H1 (cell line): ENCODE measurements around the gene RPS6KC1. TPM values are rescaled to one million over a fixed set of nuclear protein-coding genes. Genes with fewer than 3 reads are reported as not detected.

Experiments used
- CTCF ChIA-PET: fragments of 300-600 bp; sonication (Branson Sonifier 250); formaldehyde crosslinking; loops from one replicate; lab custom pipeline; 2021; ENCODE audit not compliant: partially characterized antibody; lab: Charles Lee
- POLR2A ChIA-PET: fragments of 300-600 bp; sonication (Branson Sonifier 250); formaldehyde crosslinking; loops from one replicate; lab custom pipeline; 2021; ENCODE audit warnings: inconsistent platforms; ENCODE audit not compliant: partially characterized antibody; lab: Charles Lee
- DNase-seq, 2 experiments: peaks; one replicate each; pipeline versions ENCODE4 v3.0.0 to v3.0.0-alpha.2; 2010 to 2022; ENCODE audit warnings: low spot score in 2 of 2, low read depth in 1 of 2, mixed read lengths in 1 of 2
- FAIRE-seq: peaks from 2 replicates; lab custom pipeline; 2011; peaks lifted over from hg19 to GRCh38; lab: Jason Lieb, UNC
- H2AFZ ChIP-seq: 2 replicates; pipeline ENCODE4 v1.8.1; 2012; ENCODE audit warnings: low read length, inconsistent platforms
- H2AK5ac ChIP-seq: 2 replicates; pipeline ENCODE4 v1.6.1; 2013; ENCODE audit warnings: low read depth, low read length
- H2BK120ac ChIP-seq: replicated peaks from 2 replicates; pipeline ENCODE3; 2013; ENCODE audit warnings: low read depth, low read length, inconsistent platforms
- H2BK12ac ChIP-seq: 2 replicates; pipeline ENCODE4 v1.6.1; 2013; ENCODE audit warnings: low read depth, low read length
- H2BK15ac ChIP-seq: 2 replicates; pipeline ENCODE4 v1.6.1; 2013; ENCODE audit warnings: low read length
- H2BK20ac ChIP-seq: 2 replicates; pipeline ENCODE4 v1.6.1; 2013; ENCODE audit warnings: low read length
- H2BK5ac ChIP-seq: 2 replicates; pipeline ENCODE4 v1.6.1; 2013; ENCODE audit warnings: low read depth, low read length
- H3K14ac ChIP-seq: 2 replicates; pipeline ENCODE4 v1.6.1; 2013; ENCODE audit warnings: inconsistent platforms; ENCODE audit not compliant: insufficient read length
- H3K18ac ChIP-seq: 2 replicates; pipeline ENCODE4 v1.6.1; 2013; ENCODE audit warnings: low read length; ENCODE audit errors: extremely low read depth
- H3K23ac ChIP-seq: 2 replicates; pipeline ENCODE4 v1.6.1; 2013; ENCODE audit warnings: inconsistent platforms; ENCODE audit not compliant: insufficient read length
- H3K23me2 ChIP-seq: 2 replicates; pipeline ENCODE4 v1.6.1; 2013; ENCODE audit warnings: low read depth, low read length
- H3K27ac ChIP-seq: 2 replicates; pipeline ENCODE4 v1.6.1; 2011; ENCODE audit warnings: low read depth, low read length, inconsistent platforms
- H3K27me3 ChIP-seq, 4 experiments: replicated peaks in 1 of 4; 1 replicate in 1 of 4; 2 replicates in 3 of 4; pipeline versions ENCODE4 v1.6.1 to v1.8.1; 2011 to 2013; ENCODE audit warnings: low read length in 3 of 4, mild to moderate bottlenecking in 3 of 4, inconsistent platforms in 2 of 4, mixed read lengths in 2 of 4, moderate library complexity in 1 of 4; ENCODE audit not compliant: control insufficient read depth in 3 of 4, insufficient read depth in 3 of 4; ENCODE audit errors: extremely low read depth in 1 of 4
- H3K36me3 ChIP-seq, 4 experiments: 2 replicates each; pipeline versions ENCODE4 v1.6.1 to v1.8.1; 2011 to 2013; ENCODE audit warnings: mild to moderate bottlenecking in 4 of 4, low read length in 3 of 4, moderate library complexity in 2 of 4, control low read depth in 1 of 4, inconsistent platforms in 1 of 4; ENCODE audit not compliant: insufficient read depth in 4 of 4, control insufficient read depth in 2 of 4
- H3K4ac ChIP-seq: replicated peaks from 2 replicates; pipeline ENCODE3; 2013; ENCODE audit warnings: low read length, low read depth, mixed read lengths, inconsistent platforms; ENCODE audit not compliant: insufficient read length
- H3K4me1 ChIP-seq, 4 experiments: replicated peaks in 1 of 4; 1 replicate in 1 of 4; 2 replicates in 3 of 4; pipeline versions ENCODE4 v1.6.1 to v1.8.1; 2011 to 2013; ENCODE audit warnings: low read length in 3 of 4, inconsistent platforms in 2 of 4, mixed read lengths in 1 of 4; ENCODE audit not compliant: insufficient read depth in 4 of 4, control insufficient read depth in 3 of 4
- H3K4me2 ChIP-seq, 2 experiments: 2 replicates each; pipeline versions ENCODE4 v1.6.1 to v1.8.1; 2011 to 2013; ENCODE audit warnings: low read depth in 2 of 2, low read length in 2 of 2, control low read depth in 1 of 2, inconsistent platforms in 1 of 2, mild to moderate bottlenecking in 1 of 2; ENCODE audit not compliant: insufficient read depth in 1 of 2
- H3K4me3 ChIP-seq, 4 experiments: fragments of 200-600, 300-600 bp in 1 of 4; sonication (generic), shearing (Covaris generic), sonication (Bioruptor Twin) in 1 of 4; 2 replicates each; pipeline versions ENCODE4 v1.5.1 to v1.8.1; 2011 to 2016; ENCODE audit warnings: low read length in 4 of 4, low read depth in 3 of 4, control low read depth in 2 of 4, inconsistent platforms in 2 of 4, mild to moderate bottlenecking in 2 of 4, mixed read lengths in 1 of 4, moderate library complexity in 1 of 4; ENCODE audit not compliant: insufficient read depth in 2 of 4; ENCODE audit errors: extremely low read depth in 1 of 4
- H3K56ac ChIP-seq: replicated peaks from 2 replicates; pipeline ENCODE3; 2013; ENCODE audit warnings: low read depth, mild to moderate bottlenecking, mixed read lengths, low read length, inconsistent platforms; ENCODE audit not compliant: insufficient read length
- H3K79me1 ChIP-seq: 2 replicates; pipeline ENCODE4 v1.6.1; 2013; ENCODE audit warnings: low read depth, low read length, control low read depth
- H3K79me2 ChIP-seq, 2 experiments: 2 replicates each; pipeline versions ENCODE4 v1.6.1 to v1.8.1; 2012 to 2013; ENCODE audit warnings: low read length in 2 of 2, mild to moderate bottlenecking in 2 of 2, inconsistent platforms in 1 of 2; ENCODE audit not compliant: insufficient read depth in 2 of 2, control insufficient read depth in 1 of 2
- H3K9ac ChIP-seq, 4 experiments: replicated peaks in 1 of 4; 1 replicate in 1 of 4; 2 replicates in 3 of 4; pipeline versions ENCODE4 v1.6.1 to v1.8.1; 2011 to 2013; ENCODE audit warnings: low read depth in 3 of 4, low read length in 3 of 4, control low read depth in 2 of 4, mild to moderate bottlenecking in 2 of 4, moderate library complexity in 2 of 4, inconsistent platforms in 1 of 4; ENCODE audit errors: extremely low read depth in 1 of 4
- H3K9me3 ChIP-seq, 2 experiments: 2 replicates each; pipeline versions ENCODE4 v1.6.1 to v1.8.1; 2012 to 2013; ENCODE audit warnings: mild to moderate bottlenecking in 2 of 2, moderate library complexity in 2 of 2, control low read depth in 1 of 2, inconsistent platforms in 1 of 2, low read depth in 1 of 2, low read length in 1 of 2, mixed read lengths in 1 of 2; ENCODE audit not compliant: insufficient read depth in 2 of 2
- H4K20me1 ChIP-seq, 2 experiments: replicated peaks in 1 of 2; 2 replicates each; pipeline versions ENCODE3 to v1.8.1; 2011 to 2013; ENCODE audit warnings: inconsistent platforms in 2 of 2, low read length in 2 of 2, mild to moderate bottlenecking in 1 of 2; ENCODE audit not compliant: insufficient read depth in 2 of 2, control insufficient read depth in 1 of 2
- H4K5ac ChIP-seq: 2 replicates; pipeline ENCODE4 v1.6.1; 2013; ENCODE audit warnings: low read length, low read depth, mixed read lengths, inconsistent platforms; ENCODE audit not compliant: insufficient read length
- H4K8ac ChIP-seq: 2 replicates; pipeline ENCODE4 v1.8.0; 2013; ENCODE audit warnings: mild to moderate bottlenecking, moderate library complexity, low read length, inconsistent platforms; ENCODE audit not compliant: insufficient read depth; ENCODE audit errors: extremely low read depth
- H4K91ac ChIP-seq: replicated peaks from 2 replicates; pipeline ENCODE3; 2013; ENCODE audit warnings: low read length, mixed read lengths, inconsistent platforms; ENCODE audit not compliant: insufficient read length
- BRCA1 ChIP-seq: IDR thresholded peaks from 2 replicates; pipeline ENCODE4 v1.6.1; 2012; ENCODE audit warnings: low read depth, low read length, improper control_type of control experiment
- CTCF ChIP-seq, 3 experiments: IDR thresholded peaks; 1 replicate in 2 of 3; 2 replicates in 1 of 3; pipeline versions ENCODE4 v1.5.1 to v1.6.1; 2011; ENCODE audit warnings: low read length in 3 of 3, mild to moderate bottlenecking in 3 of 3, inconsistent platforms in 2 of 3, low read depth in 1 of 3, moderate library complexity in 1 of 3; ENCODE audit not compliant: insufficient read depth in 1 of 3; ENCODE audit errors: control extremely low read depth in 1 of 3
- KDM1A ChIP-seq: fragments of 200-600, 300-600 bp; sonication (generic); IDR thresholded peaks from 2 replicates; pipeline ENCODE4 v1.7.1; 2016; ENCODE audit warnings: mild to moderate bottlenecking, low read length, borderline replicate concordance
- RAD21 ChIP-seq, 2 experiments: IDR thresholded peaks in 1 of 2; conservative IDR thresholded peaks in 1 of 2; 2 replicates each; pipeline ENCODE4 v1.6.1; 2011; ENCODE audit warnings: low read depth in 2 of 2, low read length in 2 of 2, improper control_type of control experiment in 1 of 2, inconsistent platforms in 1 of 2, mild to moderate bottlenecking in 1 of 2, moderate library complexity in 1 of 2
- WGBS, 2 experiments: shearing (Covaris generic) in 1 of 2; methylation state at CpG; one replicate each; pipeline versions ENCODE4 v1.1.6 to v1.1.7; 2013 to 2015; ENCODE audit warnings: low lambda C conversion rate in 2 of 2, mixed read lengths in 2 of 2, inconsistent platforms in 1 of 2, low coverage in 1 of 2, missing lambda C conversion rate in 1 of 2; ENCODE audit not compliant: insufficient replicate concordance in 2 of 2, insufficient coverage in 1 of 2, insufficient read length in 1 of 2; ENCODE audit errors: extremely low coverage in 1 of 2, missing lambda C conversion rate in 1 of 2; 5-methylcytosine and 5-hydroxymethylcytosine counted together
- polyA plus RNA-seq, 7 experiments: library from polyadenylated mRNA; depleted of rRNA in 3 of 7; stranded (reverse) in 5 of 7; unstranded in 2 of 7; fragments of >200 nt in 5 of 7; fragments of 200-250 nt in 2 of 7; gene quantifications; 1 replicate in 5 of 7; 2 replicates in 1 of 7; 4 replicates in 1 of 7; pipeline versions ENCODE4 v1.2.1 to v1.2.3, GENCODE V29; 2011 to 2013; ENCODE audit warnings: missing spikeins in 2 of 7, mixed read lengths in 2 of 7
- total RNA-seq: library from RNA; stranded (reverse); fragmentation: NEBNext Ultra II Directional; extraction: Animal tissue kit (Norgen Biotek cat#: 25700); gene quantifications from 2 replicates; pipeline ENCODE4 v1.2.1, GENCODE V29; 2021

Gene RPS6KC1
- total and polyA plus RNA-seq, 2 of the 8 experiments (the other 6 are each of a cell fraction or from before 2014, with no cell fraction given), result 4.9 to 17.6 TPM

GRCh38 chr1:213194383-213194782 lies 143.3 kb downstream of the RPS6KC1 start:
- Histone ChIP-seq H3K9ac (no peak overlapping the region), H3K23me2 (no peaks in the 10 kb centered on the region), H3K27ac (no peak overlapping the region), H2BK20ac (no peak overlapping the region), H3K4me2 (no peak overlapping the region), H3K4ac (no peak overlapping the region), H3K4me1 (peaks cover 0 to 3% (median 0%) of the 10 kb centered on the region in 4 experiments; a peak in 1 of 7 replicates), H3K18ac (no peak overlapping the region), H3K36me3 (no peaks in the 10 kb centered on the region), H2BK5ac (no peak overlapping the region), H2BK120ac (no peak overlapping the region), H4K91ac (no peak overlapping the region), H4K5ac (no peak overlapping the region), H2AK5ac (no peak overlapping the region), H3K56ac (no peak overlapping the region), H2AFZ (no peak overlapping the region), H2BK12ac (no peak overlapping the region), H3K79me1 (no peaks in the 10 kb centered on the region; the same call in 1 of the 2 replicates), H3K23ac (no peak overlapping the region), H3K27me3 (no peaks in the 10 kb centered on the region), H2BK15ac (no peak overlapping the region), H3K4me3 (no peak overlapping the region), H3K14ac (no peak overlapping the region), H4K20me1 (no peaks in the 10 kb centered on the region), H3K9me3 (0 out of 4 replicates have a peak, but pooled peaks cover 0 to 2% of the 10 kb centered on the region in 2 experiments), H4K8ac (no peak overlapping the region), H3K79me2 (no peaks in the 10 kb centered on the region)
- 91% methylated on average over 5 of the region's 5 CpGs; no CpG with 5 or more reads in 1 of the 2 experiments for WGBS, 2 experiments
- ChIA-PET POLR2A (no interaction called here), CTCF (no interaction called here)
- FAIRE-seq (no peak), DNase-seq (no peak)
- TF ChIP-seq BRCA1 (no peak), CTCF (IDR thresholded peaks at IDR 0.05; ENCODE audit: control extremely low read depth in 1 of 3, insufficient read depth in 1 of 3, low read depth in 1 of 3, low read length in 3 of 3) (peak in 2 of 3 experiments; percentile 23 to 26; a peak in 2 of 4 replicates), RAD21 (IDR thresholded peaks at IDR 0.05 in 1 of 2, conservative IDR thresholded peaks at IDR 0.05 in 1 of 2; ENCODE audit: low read depth in 2 of 2, low read length in 2 of 2) (peak; percentile 27 to 41; a peak in 3 of 4 replicates), KDM1A (no peak)
